ENCODE data around the gene SSTR1.
"Not testable (repeated sequence)": the region's sequence is repeated elsewhere in the genome, so short reads cannot be mapped to it uniquely, and the experiment has no call there.

Gene SSTR1

DNA sequence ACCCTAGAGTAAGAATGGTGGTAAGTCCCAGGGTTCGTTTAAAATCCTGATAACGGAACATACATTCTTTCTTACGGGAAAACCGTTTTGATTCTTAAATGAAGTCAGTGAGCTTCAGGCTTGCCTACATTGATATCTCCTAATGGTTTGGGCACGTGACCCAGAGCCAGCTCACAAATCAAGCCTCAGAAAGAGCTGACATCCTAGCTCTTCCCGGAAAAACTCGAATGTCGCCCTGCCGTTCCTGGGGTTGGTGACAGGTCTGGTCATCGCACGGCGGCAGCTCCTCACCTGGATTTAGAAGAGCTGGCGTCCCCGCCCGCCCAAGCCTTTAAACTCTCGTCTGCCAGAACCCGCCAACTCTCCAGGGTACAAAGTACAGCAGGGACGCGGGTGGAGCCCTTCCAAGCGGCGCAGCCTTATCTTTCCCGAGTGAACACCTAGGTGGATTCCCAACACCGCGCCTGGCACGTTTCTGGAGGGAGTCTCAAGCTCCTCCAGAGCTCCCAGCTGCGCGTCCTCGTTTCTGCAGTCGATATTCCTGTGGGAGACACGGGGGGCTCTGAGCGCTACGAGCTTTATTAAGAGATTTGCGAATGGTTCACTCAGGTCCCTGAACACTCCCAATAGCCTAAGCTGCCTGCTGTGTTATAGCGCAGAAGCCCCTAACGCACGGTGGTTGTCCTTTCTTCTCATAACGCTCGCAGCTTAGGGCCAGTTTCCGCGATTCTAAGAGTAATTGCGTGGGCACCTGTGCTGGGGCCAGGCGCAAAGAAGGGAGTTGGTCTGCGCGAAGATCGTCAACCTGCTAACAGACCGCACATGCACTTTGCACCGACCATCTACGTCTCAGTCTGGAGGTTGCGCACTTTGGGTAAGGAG is at the start of gene SSTR1:
Gene SSTR1 (plus strand): TSS at position 169 of the 882 bp plus-strand sequence. CDS start 1,486 bp downstream, outside the sequence.
- DNase-seq, result no peak

GRCh38 chr14:38158468-38158867 is 49.2 kb upstream of the SSTR1 start:
- DNase-seq, result no peak

DNA sequence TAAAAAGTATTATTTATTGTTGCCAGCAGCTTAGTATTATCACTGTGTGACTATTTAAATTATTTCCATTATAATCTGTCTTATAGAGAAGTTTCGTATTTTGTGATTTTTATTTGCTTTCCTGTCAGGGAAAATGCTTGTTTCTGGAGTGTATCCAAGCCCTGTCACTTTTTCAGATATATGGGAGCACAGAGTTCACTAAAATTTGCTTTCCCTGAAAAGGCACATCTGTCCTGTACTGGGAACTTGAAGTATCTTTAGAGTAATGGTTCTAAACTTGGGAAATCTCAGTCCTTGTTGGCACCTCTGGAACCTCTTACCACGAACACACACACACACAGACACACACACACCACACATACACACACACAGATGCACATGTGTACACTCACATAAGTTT is 39.3 kb upstream of the SSTR1 start:
- DNase-seq, result no peak

DNA sequence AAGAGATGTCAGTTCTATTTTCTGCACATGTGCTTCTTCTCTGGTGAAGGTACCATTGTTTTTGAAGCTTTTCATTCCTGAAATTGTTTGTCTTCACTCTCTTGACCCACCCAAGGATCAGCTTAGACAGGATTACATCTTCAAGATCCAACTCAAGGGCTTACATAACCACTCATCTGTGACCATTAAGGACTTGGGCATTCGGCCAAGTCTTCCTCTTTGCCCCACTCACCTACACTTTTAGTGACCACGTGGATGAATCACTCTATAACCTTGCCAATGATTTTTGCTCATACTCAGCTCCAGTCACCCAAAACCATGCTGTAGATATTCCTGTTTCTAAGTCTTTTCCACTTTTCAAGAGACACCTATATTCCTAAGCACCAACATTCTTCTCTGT is 36.5 kb upstream of the SSTR1 start:
- no peak for DNase-seq

DNA sequence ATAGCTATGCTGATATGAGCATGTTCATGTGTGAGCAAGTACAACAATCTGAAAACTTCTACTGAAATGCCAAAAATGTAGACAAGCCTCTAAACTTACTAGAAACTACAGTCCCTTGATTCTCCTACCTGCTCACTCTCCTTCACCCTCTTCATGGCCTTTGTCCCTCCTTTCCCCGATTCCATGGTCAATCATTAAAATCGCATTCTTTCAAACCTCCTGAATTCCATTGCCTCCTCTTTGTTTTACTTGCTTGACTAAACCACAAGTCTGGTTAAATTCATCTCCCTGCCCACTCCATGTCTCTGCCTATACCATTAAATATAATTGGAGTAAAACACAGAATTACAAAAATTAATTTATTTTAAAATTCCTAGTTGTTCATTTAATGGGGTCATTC is 33.0 kb upstream of the SSTR1 start:
- DNase-seq, result no peak

DNA sequence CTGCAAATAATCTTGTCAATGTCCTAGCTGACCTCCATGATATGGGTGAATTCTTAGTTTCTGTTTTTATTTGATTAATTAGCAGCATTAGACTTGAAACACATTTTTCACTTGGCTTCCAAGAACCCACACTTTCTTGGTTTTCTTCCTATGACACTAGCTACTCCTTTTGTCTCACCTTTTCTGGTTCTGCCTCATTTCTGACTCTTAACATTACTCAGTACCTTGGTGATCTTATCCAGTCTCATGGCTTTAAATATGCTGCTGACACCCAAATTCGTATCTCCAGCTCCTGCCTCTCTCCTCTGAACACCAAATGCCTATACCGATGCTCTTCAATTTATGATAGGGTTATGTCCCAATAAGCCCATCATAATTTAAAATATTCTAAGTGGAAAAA is 32.0 kb upstream of the SSTR1 start:
- no peak for DNase-seq

GRCh38 chr14:38176379-38176778 is 31.3 kb upstream of the SSTR1 start:
- DNase-seq, result no peak

- DNase-seq, result no peak
These were observed 23.6 kb upstream of the SSTR1 start for GRCh38 chr14:38184132-38184531.

GRCh38 chr14:38185671-38186070 is 22.0 kb upstream of the SSTR1 start:
- no peak for DNase-seq

DNA sequence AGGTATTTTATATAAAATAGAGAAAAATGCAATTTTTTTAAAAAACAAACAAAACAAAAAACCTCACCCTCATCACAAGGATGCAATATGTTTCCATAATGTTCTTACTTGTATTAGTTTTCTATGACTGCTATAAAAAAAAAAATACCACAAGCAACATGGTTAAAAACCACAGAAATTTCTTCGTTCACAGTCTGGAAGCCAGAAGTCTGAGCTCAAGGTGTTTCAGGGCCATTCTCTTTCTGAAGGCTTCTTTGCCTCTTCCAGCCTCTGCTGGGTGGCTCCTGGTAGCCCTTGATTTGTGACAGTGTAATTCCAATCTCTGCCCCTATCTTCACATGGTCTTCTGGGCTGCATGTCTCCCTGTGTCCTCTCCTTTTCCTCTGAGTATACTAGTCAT is 21.5 kb upstream of the SSTR1 start:
- no peak for DNase-seq

- DNase-seq, result no peak
These were observed 20.2 kb upstream of the SSTR1 start for GRCh38 chr14:38187528-38187927.

- DNase-seq, result no peak
These were observed 17.6 kb upstream of the SSTR1 start for GRCh38 chr14:38189930-38190726.

- not testable (repeated sequence) for DNase-seq
These were observed 16.9 kb upstream of the SSTR1 start for GRCh38 chr14:38190846-38191245.

GRCh38 chr14:38191491-38191890 is 16.2 kb upstream of the SSTR1 start:
- DNase-seq, result not testable (repeated sequence)

DNA sequence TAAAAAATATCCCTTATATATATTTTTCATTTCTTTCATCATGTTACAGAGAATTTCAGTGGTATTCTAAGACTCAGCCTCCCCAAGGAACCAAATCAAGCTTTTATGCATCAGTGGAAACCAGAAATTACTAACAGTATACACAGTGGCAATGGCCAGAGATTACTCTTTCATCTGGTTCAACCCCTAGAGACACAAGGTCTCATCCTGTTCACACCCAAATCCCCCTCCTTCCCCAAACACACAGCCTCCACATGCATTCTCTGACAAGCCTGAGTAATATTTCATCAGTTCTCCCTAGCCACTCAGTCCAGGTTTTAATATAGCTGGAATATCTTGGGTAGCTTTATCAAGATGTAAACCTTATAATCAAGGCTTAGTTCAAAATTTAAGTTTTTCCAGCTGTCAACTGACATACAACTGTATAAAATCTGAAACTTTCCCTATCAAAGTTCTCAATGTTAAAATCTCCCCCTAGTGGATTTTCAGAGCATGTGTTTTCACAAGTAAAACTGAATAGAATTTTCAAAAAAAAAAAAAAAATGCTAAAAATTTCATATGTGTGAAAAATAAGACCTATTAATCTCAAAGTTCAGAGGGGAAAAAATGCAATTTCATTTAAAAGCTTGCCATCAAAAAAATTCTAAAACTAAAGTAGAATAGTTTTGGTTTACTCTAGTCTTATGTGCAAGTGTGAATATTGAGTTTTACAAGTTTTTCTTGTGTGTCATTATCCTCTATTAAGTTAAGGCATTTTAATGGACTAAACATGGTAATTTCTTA is 10.5 kb upstream of the SSTR1 start:
- DNase-seq, result no peak

- DNase-seq, result no peak
These were observed 9.8 kb upstream of the SSTR1 start for GRCh38 chr14:38197784-38198335.

DNA sequence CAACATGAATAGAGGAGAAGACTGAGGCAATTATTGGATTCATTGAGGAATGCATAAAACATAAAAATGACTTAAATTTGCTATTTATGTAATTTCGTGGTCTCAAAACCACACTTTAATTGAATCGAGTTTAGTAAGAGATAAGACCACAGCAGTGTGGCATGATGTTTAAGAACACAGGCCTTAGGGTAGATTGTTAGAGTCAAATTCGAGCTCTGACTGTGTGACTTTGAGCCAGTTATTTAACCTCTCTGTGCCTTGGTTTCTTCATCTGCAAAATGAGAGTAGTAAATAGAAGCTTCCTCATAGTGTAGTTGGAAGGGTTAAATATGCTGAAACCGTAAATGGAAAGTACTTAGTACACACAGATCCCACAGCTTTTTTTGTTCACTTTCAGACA is 9.3 kb upstream of the SSTR1 start:
- no peak for DNase-seq

- DNase-seq, result no peak
These were observed 8.6 kb upstream of the SSTR1 start for GRCh38 chr14:38199076-38199475.

DNA sequence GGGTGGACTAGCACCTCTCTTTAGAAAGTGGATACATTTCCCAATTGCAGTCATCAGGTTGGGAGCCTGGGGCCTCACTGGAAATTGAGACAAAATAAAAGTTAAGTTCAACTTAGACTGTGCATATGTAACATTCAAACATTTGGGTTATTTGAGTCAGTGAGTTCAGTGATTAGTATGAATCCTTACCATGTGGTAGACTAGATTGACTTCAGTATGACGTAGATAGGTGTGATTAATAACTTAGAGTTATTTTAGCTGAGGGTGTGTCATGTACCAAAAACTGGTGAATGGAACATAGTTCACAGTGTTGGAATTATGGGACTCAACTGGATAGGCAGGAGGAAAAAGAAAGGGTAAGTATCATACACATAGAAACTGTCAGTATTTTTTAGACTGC is 8.0 kb upstream of the SSTR1 start:
- no peak for DNase-seq

DNA sequence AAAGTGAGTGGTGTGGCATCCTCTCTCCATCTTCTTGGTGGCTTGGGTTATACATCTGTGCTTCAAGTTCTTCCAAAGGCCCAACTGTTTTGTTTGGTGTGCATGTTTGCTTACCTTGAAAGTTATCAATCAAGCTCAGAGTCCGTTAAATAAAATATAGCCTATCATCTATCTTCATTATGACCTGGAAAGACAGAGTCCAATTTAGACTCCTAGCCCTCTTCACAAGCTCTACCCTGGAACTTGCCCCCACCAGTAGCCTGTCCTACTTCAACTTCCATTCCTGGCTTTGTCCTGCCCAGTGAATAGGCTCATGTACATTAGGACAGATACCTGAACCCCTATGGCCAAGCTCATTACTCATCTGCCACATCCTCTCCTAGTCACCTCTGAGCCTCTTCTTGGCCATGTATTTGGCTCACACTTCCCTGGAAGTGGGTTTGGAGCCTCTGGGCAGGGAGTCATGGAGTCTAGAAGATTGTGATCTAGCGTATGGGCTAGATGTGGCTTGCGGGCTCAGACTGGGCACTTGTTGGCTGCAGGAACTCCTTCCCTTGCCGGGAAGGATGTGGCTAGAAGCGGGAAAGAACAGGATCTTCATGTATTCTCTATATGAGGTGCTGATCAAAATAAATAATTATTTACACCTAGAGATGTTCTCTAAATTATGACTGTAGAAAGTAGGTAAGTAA is 6.4 kb upstream of the SSTR1 start:
- DNase-seq, result no peak

- DNase-seq, result no peak
These were observed 5.1 kb upstream of the SSTR1 start for GRCh38 chr14:38202444-38203191.

Data from stimulated activated naive CD4-positive, alpha-beta T cell treated with Interleukin-2 at 50 U/mL for 16 hours (primary cell).